NCI-H2171 treated with DMSO at 0.1 percent for 48 hours (cell line): Measurements from ENCODE around the gene CAB39L.

Experiments used
- DNase-seq: peaks from one replicate; lab custom pipeline; 2025; lab: John Stamatoyannopoulos, UW

CAB39L gene

DNA sequence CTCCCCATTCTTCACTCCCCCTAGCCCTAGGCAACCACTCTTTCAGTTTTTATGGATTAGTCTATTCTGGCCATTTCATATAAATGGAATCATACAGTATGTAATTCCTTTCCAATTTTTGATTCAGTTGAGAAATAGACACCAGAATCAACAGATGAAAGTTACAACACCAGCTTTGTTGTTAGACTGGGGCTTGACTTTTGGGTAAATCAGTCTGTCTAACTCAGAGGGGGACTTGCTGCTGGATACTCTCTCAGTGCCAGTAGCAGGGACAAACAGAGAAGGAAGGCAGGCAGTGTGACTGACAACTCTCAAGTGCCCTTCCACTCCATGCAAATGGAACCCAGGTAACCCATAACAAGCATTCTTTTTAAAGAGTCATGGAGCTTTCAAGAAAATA, 155.4 kb downstream of the CAB39L start:
- no peak for DNase-seq

DNA sequence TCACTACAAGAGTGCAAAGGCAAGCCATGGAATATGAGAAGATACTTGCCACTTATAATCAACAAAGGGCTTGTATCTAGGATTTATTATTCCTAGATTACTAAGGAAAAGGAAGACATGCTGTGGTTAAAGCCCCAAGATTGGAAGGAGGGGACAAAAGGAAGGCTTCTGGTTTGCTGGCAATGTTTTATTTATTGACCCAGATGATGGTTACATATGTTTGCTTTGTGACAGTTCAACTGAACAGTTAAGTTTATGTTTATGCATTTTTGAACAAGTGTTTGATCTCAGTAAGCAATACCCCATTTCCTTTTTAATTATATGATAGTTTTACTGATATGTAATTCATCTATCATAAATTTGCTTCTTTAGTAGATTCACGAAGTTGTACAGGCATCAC, 155.9 kb downstream of the CAB39L start:
- DNase-seq = no peak

- DNase-seq = no peak
These were observed 164.0 kb downstream of the CAB39L start for GRCh38 chr13:49279885-49280284.

DNA sequence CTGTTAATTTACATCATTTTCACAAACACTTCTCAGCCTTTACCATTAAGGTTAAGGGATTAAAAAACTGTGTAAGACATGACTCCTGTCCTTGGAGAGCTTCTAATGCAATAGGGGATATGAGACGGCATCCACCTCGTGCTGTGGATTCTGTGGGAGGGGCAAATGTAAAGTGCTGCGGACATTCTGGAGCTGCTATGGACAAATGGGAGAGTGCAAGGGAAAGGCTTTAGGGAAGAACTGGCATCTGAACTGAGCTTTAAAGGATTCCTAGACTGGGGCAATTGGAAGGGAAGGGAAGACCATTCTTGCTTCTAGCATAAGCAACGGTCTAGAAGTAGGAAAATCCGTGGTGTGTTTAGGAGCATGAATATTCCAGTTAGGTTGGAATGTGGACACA, 164.8 kb downstream of the CAB39L start:
- no peak for DNase-seq

- DNase-seq = no peak
These were observed 165.7 kb downstream of the CAB39L start for GRCh38 chr13:49278211-49278610.

DNA sequence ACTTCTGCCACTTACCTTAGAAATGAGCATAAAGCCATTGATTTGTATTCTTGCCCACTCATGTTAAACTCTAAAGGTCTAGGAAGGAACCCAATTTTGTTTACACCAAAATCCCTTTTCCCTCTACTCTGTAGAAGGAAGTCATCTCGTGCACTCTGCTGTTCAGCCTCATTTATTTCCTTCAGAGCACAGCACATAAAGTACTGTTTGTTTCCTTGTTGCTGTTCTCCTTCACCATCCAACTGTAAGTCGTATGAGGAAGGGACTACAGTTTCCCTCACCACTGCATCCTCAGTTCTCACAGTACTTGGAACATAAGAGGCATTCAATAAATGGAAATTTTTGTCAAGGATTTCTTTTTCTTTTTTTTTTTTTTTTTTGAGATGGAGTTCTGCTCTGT, 171.6 kb downstream of the CAB39L start:
- no peak for DNase-seq

DNA sequence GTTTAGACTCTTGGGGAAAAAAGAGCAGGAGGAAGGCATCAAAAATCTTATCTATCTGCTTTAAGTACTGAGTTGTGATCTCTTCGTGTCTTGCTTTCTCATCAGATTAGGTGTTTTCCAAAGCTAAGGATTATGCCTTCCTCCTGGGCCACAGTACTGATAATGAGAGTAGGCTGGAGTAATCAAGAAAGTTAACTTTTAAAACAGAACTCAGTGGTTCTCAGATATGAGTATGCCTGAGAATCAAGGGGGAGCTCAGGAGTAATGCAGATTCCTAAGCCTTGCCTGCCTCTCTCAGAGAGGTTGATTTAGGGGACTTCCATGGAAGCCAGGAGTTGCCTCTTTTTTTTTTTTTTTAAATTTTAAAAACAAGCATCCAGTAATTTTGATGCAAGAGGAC, 172.6 kb downstream of the CAB39L start:
- DNase-seq = no peak

DNA sequence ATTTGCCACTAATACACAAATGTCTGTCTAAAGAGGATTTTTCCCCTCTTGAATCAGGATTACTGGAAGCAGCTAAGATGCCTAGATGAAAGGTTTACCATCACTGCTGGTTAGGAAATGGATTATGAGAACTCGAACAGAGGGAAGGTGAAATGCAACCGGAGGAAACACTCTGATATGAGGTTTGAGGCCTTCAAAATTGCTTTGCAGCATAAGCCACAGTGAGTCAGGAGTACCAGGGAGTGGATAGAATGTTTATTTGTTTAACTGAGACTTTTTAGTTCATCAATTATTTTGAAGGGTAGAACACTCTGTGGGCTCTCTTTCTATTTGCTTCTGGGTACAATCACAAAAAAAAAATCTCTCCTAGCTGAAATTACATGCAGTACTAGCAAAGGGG, 178.0 kb downstream of the CAB39L start:
- no peak for DNase-seq

DNA sequence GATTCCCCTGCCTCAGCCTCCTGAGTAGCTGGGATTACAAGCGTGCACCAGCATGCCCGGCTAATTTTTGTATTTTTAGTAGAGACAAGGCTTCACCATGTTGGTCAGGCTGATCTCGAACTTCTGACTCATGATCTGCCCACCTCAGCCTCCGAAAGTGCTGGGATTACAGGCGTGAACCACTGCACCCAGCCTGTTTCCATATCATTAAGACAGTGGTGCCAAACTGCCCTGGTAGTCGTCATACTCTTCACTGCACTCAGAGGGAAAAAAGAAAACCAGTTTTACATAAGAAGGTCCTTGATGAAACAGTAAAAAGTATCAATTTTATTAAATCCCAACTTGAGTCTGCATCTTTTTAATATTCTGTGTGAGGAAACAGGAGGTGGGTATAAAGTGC, 181.2 kb downstream of the CAB39L start:
- no peak for DNase-seq

- DNase-seq = no peak
These were observed 184.3 kb downstream of the CAB39L start for GRCh38 chr13:49259586-49259985.
